ENCODE data around the gene THRSP.

Gene THRSP

DNA sequence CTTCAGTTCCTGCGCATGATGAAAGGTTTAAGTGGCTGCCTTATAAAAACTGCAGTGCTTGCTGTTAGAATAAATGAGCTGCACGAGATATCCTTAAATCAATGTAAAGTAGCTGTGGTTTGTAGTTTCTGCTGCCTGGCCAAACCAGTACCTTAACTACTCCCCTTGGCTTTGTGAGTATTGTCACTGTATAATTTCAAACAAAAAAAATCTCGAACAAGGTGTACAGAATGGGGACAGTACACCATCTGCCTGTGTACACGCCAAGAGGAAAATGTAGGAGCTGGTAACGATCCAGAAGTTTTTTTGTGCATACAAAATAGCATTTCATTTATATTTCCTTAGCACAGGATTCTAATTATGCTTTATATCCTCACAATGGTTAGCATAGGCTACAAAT is 36.6 kb downstream of the THRSP start:
- no peak for DNase-seq

DNA sequence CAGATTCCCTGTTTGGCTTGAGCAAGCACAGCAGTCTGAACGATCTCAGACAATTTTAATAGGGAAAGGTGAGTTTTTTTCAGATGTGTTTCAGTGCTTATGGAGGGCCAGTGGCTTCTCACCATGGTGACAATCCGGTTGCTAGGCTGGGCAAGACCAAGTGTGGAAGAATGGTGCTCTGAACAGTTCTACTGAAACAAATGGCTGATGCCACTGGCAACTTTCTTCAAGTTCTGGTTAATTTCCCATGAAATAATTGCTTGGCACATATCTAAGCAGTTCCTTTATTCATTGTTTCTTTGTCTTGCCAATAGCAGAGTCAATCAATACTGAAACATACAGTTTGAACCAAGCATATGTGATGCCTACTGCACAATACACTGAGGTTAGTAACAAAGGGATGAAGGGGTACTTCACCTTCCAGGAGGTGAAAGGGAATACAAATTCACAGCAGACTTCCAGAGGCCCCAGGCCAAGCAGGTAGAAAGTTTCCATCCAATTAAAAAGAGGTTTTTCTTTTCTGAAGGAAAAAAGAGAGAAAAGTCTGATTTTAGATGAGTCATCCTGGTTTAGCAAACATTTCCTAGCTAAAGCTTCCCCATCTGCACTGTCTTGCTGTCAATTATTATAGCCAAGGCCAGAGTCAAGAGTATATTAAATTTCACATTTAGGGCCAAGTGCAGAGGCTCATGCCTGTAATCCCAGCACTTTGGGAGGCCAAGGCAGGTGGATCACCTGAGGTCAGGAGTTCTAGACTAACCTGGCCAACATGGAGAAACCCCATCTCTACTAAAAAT is 37.2 kb downstream of the THRSP start:
- no peak for DNase-seq

DNA sequence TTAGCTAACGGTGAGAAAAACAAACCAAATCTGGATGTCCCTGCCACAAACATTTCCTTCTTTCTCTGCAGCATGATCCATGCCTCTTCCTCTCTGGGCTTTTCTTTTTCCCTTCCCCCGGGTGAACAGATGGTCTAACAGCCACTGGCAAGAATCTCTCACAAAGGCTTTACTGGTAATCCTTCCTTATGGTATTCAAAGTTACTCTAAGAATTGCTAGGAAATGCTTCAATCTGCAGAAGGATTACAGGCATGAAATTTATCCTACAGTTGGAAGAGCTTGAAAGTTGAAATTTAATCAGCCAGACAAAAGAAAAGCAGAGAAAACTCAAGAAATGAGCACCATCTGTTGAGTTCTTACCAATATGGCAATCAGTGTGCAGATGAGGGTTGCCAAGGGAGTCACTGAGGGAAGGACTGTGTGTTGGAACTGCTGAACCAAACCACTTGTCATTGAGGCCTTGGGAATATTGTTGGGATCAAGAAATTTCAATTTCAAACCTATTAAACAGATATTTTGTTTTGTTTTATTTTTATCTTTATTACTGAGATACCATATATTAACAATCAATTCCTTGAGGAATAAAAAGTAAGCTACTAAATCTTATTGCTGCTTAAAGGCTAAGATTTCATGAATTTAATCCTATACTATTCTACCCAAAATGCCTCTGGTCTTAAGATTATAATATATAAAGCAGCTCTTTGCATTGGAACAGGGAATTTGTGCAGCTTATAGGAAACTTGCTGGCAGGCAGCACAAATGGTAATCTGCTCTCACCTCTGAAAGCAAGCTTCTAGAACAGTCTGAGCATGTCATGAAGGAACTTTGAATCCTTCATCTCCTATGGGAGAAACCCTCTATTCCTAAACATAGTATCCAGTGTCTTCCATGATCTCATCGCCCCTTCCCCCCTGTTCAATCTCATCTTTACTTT is 45.7 kb downstream of the THRSP start:
- no peak for DNase-seq

DNA sequence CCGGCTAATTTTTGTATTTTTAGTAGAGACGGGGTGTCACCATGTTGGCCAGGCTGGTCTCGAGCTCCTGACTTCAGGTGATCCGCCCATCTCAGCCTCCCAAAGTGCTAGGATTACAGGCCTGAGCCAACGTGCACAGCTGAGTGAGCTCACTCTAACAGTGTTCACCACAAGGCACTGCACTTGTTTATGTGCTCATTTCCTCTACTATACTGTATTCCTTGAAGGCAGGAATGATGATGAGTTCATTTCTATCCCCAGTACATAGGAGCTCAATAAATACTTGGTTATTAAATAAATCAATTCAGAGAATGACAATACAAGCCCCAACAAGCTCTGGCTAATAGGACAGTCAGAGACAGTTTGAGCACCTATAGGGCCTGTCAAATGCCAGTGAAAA is 46.7 kb downstream of the THRSP start:
- DNase-seq = no peak

DNA sequence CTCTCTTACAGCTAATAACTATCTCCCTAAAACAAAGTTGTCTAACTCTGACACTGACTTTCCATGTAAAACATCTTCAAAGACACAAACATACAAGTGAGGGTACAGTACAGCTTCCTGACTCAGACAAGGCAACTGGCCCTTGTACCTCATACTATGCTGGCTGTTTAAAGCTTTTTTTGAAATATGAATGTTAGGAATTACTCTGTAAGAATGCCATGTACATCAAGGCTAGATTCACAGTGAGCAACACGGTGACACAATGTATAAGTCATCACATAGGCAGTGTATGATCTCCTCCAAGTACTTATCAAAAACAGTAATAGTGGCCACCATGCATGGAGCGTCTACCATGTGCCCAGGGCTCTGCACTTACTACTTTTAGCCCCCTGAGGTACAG is 47.2 kb downstream of the THRSP start:
- no peak for DNase-seq

DNA sequence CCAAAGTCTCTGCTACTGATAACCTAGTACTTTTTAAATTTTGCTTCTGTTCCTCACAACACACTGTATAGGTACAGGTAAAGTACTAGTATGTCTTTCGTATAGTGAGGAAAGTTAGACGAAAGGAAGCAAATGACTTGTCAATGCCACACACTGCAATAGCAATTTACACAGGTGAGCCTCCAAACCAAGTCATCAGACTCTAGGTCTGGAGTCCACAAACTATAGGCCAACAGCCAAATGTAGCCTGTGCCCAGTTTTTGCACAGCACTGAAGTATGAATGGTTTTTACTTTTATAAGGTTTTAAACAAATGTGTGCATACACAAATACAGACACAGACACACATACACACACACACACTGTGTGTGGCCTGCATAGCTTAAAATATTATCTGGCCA is 47.6 kb downstream of the THRSP start:
- DNase-seq = no peak

DNA sequence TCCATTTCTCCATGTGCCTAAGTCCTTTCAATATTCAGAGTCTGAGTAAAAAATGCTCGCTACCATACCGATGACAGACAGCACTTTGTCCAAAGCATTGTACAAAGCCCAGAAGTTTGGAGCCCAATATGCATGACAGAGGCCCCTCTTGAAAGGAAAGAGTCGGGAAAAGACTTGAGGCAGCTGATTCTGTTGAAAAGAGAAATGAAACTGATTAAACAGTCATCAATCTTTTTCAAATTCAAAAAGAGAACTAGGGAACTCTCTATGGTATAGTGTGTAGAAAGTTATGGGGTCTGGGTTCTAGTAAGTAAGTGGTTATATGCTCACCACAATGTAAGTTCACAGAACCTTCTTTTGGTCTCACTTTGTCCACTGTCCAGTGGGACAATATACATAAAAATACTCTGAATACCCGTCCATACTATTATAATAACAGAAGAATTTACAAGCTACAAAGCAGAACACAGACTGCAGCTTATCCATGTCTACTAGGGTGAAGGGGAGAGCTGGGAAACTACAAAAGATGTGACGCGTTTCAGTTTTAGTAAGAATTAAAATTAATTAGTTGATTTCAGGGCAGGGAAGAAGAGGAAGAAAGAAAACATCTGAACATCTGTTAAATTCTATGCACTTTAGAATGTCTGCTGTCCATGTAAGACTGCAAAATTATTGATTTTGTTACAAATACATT is 49.1 kb downstream of the THRSP start:
- DNase-seq = no peak
